ENCODE data around the gene CBLL1. TPM values are rescaled to one million over a fixed set of nuclear protein-coding genes. Genes with fewer than 3 reads are reported as not detected.

CBLL1 gene
- total RNA-seq, 2 donors from 2014 or later = 19.3 to 31.9 TPM

DNA sequence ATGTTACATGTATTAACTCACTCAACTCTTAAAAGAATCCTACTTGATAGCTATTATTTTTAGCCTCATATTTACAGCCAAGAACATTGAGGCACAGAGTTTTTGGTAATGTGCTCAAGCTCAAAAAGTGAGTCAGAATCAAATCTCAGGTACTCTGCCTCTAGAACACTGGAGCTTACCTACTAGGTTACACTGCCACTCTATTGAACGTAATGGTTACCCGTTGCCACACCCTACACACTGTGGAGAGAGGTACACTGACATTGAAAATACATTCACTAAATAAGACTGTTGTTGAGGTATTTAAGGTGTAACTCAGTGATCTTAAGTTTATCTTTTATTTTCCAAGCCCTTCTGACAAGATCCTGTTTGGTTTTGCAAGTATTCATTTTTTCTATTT, 41.2 kb downstream of the CBLL1 start:
- no peaks in the 10 kb centered on the region for H3K36me3 ChIP-seq
- no peaks in the 10 kb centered on the region for H3K27me3 ChIP-seq
- DNase-seq (ENCODE audit: low spot score) = no peak
- H3K4me1 ChIP-seq = no peaks in the 10 kb centered on the region
- no peak overlapping the region for H3K4me3 ChIP-seq
- H3K27ac ChIP-seq = no peak overlapping the region
- TF ChIP-seq, protein P1, sequence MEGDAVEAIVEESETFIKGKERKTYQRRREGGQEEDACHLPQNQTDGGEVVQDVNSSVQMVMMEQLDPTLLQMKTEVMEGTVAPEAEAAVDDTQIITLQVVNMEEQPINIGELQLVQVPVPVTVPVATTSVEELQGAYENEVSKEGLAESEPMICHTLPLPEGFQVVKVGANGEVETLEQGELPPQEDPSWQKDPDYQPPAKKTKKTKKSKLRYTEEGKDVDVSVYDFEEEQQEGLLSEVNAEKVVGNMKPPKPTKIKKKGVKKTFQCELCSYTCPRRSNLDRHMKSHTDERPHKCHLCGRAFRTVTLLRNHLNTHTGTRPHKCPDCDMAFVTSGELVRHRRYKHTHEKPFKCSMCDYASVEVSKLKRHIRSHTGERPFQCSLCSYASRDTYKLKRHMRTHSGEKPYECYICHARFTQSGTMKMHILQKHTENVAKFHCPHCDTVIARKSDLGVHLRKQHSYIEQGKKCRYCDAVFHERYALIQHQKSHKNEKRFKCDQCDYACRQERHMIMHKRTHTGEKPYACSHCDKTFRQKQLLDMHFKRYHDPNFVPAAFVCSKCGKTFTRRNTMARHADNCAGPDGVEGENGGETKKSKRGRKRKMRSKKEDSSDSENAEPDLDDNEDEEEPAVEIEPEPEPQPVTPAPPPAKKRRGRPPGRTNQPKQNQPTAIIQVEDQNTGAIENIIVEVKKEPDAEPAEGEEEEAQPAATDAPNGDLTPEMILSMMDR (IDR thresholded peaks at IDR 0.05) = no peak
- no peaks in the 10 kb centered on the region for H3K9me3 ChIP-seq

DNA sequence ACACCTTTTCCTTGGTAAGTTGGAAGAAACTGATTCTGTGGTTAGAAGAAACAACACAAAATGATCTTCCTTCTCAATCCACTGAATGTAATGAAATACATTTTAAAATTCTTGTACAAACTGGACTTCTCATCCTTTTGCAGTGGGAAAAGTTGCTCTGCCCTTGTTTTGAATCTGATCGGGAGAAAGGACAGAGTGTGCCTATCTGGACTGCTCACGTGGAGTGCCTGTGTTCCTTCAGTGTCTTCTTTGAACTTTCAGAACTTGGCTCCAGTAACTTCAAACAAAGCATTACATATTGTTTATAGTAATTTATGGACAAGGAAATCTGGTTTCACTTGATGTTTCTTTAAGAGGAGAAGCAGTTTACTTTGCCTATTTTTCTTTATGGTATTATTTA, 42.0 kb downstream of the CBLL1 start:
- TF ChIP-seq, protein P1 (IDR thresholded peaks at IDR 0.05) = no peak
- no peaks in the 10 kb centered on the region for H3K36me3 ChIP-seq
- no peak overlapping the region for H3K4me3 ChIP-seq
- no peaks in the 10 kb centered on the region for H3K27me3 ChIP-seq
- DNase-seq (ENCODE audit: low spot score) = no peak
- H3K9me3 ChIP-seq = no peaks in the 10 kb centered on the region
- no peaks in the 10 kb centered on the region for H3K4me1 ChIP-seq
- H3K27ac ChIP-seq = no peak overlapping the region

DNA sequence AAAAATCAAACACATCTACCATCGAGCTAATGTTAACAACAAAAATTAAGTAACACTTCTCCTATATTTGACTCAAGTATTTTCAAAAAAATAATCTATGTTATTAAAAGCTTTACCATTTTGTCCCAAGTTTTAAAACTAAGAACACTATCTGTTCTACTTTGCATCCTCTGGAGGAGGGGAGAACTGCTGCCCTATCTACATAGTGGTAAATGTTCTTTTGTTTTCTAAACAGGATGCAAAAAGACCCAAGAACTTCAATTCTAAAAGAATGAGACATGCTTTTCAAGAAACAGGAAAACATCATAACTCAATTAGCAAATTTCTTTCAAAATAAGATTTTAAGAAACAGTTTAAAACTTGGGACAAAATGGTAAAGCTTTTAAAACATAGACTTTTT, 44.3 kb downstream of the CBLL1 start:
- no peaks in the 10 kb centered on the region for H3K36me3 ChIP-seq
- H3K27me3 ChIP-seq = no peaks in the 10 kb centered on the region
- DNase-seq (ENCODE audit: low spot score) = no peak
- H3K9me3 ChIP-seq = no peaks in the 10 kb centered on the region
- no peak overlapping the region for H3K27ac ChIP-seq
- no peak overlapping the region for H3K4me3 ChIP-seq
- TF ChIP-seq, protein P1 (IDR thresholded peaks at IDR 0.05) = no peak
- H3K4me1 ChIP-seq = no peaks in the 10 kb centered on the region

DNA sequence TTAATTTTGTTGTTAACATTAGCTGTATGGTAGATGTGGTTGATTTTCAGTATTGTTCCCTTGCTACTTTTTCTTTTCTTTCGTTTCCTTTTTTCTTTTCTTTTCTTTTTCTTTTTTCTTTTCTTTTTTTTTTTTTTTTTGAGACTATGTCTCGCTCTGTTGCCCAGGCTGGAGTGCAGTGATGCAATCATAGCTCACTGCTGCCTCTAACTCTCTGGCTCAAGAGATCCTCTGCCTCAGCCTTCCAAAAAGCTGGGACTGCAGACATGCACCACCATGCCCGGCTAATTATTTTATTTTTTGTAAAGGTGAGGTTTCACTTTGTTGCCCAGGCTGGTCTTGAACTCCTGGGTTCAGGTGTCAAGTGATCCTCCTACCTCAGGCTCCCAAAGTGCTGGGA, 44.7 kb downstream of the CBLL1 start:
- H3K4me3 ChIP-seq = no peak overlapping the region
- no peak overlapping the region for H3K27ac ChIP-seq
- no peaks in the 10 kb centered on the region for H3K9me3 ChIP-seq
- no peak for DNase-seq (ENCODE audit: low spot score)
- no peaks in the 10 kb centered on the region for H3K4me1 ChIP-seq
- no peaks in the 10 kb centered on the region for H3K27me3 ChIP-seq
- TF ChIP-seq, protein P1 (IDR thresholded peaks at IDR 0.05) = no peak
- no peaks in the 10 kb centered on the region for H3K36me3 ChIP-seq

DNA sequence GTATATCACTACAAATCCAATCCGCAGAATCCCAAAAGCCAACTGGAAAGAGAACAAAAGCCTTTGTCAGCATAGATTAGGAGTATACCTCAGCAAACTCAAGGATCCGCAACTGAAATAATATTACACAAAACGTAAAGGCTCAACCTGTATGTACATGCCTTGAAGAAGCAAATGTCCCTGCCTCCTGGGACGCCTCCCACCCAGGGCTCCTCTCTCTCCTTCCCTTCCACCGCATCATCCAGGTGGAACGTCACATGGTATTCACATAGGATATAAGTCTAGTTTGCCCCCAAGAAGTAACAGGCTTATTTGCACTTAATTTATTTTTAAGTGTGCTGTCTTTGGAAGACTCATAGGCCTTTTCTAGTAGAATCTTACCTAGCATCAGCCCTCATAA, 45.7 kb downstream of the CBLL1 start:
- no peak overlapping the region for H3K27ac ChIP-seq
- no peaks in the 10 kb centered on the region for H3K27me3 ChIP-seq
- no peak overlapping the region for H3K4me3 ChIP-seq
- H3K36me3 ChIP-seq = no peaks in the 10 kb centered on the region
- no peak for DNase-seq (ENCODE audit: low spot score)
- no peaks in the 10 kb centered on the region for H3K9me3 ChIP-seq
- no peaks in the 10 kb centered on the region for H3K4me1 ChIP-seq
- TF ChIP-seq, protein P1 (IDR thresholded peaks at IDR 0.05) = no peak

DNA sequence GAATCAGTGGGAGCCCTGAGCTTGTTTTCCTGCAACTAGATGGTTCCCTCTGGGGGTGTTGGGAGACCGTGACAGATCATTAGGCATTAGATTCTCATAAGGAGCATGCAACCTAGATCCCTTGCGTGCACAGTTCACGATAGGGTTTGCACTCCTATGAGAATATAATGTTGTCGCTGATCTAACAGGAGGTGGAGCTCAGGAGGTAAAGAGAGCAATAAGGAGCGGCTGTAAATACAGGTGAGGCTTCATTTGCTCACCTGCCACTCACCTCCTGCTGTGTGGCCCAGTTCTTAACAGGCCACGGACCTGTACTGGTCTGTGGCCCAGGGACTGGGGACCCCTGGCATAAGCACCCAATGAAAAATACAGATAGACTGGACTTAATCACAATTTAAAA, 48.4 kb downstream of the CBLL1 start:
- H3K9me3 ChIP-seq = no peaks in the 10 kb centered on the region
- H3K4me3 ChIP-seq = no peak overlapping the region
- H3K4me1 ChIP-seq = no peaks in the 10 kb centered on the region
- H3K27me3 ChIP-seq = no peaks in the 10 kb centered on the region
- H3K36me3 ChIP-seq = no peaks in the 10 kb centered on the region
- TF ChIP-seq, protein P1 (IDR thresholded peaks at IDR 0.05) = no peak
- no peak for DNase-seq (ENCODE audit: low spot score)
- no peak overlapping the region for H3K27ac ChIP-seq

All from right atrium auricular region (tissue), 2 donors.